ENCODE data around the gene HOXD1.

DNA sequence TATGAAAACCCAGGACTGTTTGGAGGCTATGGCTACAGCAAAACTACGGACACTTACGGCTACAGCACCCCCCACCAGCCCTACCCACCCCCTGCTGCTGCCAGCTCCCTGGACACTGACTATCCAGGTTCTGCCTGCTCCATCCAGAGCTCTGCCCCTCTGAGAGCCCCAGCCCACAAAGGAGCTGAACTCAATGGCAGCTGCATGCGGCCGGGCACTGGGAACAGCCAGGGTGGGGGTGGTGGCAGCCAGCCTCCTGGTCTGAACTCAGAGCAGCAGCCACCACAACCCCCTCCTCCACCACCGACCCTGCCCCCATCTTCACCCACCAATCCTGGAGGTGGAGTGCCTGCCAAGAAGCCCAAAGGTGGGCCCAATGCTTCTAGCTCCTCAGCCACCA lies 19.3 kb upstream of the HOXD1 start:
- no peak for TF ChIP-seq POLR2AphosphoS5 (IDR thresholded peaks at IDR 0.05)
- TF ChIP-seq POLR2A (IDR thresholded peaks at IDR 0.05), result no peak

All from prostate gland (tissue), 1 donor.